ENCODE measurements around the gene CYP2B6. TPM values are rescaled to one million over a fixed set of nuclear protein-coding genes. Genes with fewer than 3 reads are reported as not detected.

Gene CYP2B6
- total and polyA plus RNA-seq, 2 donors (not counting 3 experiments of a cell fraction or from before 2014, with no cell fraction given): not detected

- no peaks in the 10 kb centered on the region for H3K9me1 ChIP-seq (replicated peaks; ENCODE audit: control insufficient read depth, extremely low read depth, insufficient read depth, low read length)
- no peaks in the 10 kb centered on the region for H3K9me3 ChIP-seq (replicated peaks; ENCODE audit: control insufficient read depth, insufficient read depth, low read length)
- no peak for FAIRE-seq
- dilution Hi-C loops (cut with MboI; ENCODE audit: extremely low pct_ligation_motif_present, low sequenced_read_pairs): no loop called here
- no peak overlapping the region for H3K4me2 ChIP-seq (ENCODE audit: insufficient read depth, low read length)
- no peaks in the 10 kb centered on the region for H3K36me3 ChIP-seq (ENCODE audit: control insufficient read depth in 2 of 2, extremely low read depth in 1 of 2, insufficient read depth in 2 of 2, low read length in 2 of 2)
- no peak overlapping the region for H3K27ac ChIP-seq (ENCODE audit: insufficient read depth, low read depth, low read length)
- H4K20me1 ChIP-seq (replicated peaks; ENCODE audit: control insufficient read depth, extremely low read depth, insufficient read depth, low read length): no peaks in the 10 kb centered on the region
- H3K9ac ChIP-seq (replicated peaks; ENCODE audit: extremely low read depth, insufficient read depth, low read length): no peak overlapping the region
- ChIA-PET CTCF (no interaction called here), POLR2A (no interaction called here)
- no peak for DNase-seq (ENCODE audit: low read depth, low spot score)
- H3K4me1 ChIP-seq (ENCODE audit: control insufficient read depth, extremely low read depth, insufficient read depth, low read length): no peaks in the 10 kb centered on the region
- H3K4me3 ChIP-seq (replicated peaks in 1 of 3; ENCODE audit: insufficient read depth in 1 of 3, low read depth in 1 of 3, low read length in 3 of 3): no peak overlapping the region
- no TSS peak for BruUV-seq (replicated peaks)
- intact Hi-C loops (cut with micrococcal nuclease): no loop called here
- no peak overlapping the region for H2AFZ ChIP-seq (ENCODE audit: low read depth, low read length)
- no peaks in the 10 kb centered on the region for H3K27me3 ChIP-seq (ENCODE audit: control insufficient read depth in 2 of 2, insufficient read depth in 2 of 2, low read length in 2 of 2)
- no peaks in the 10 kb centered on the region for H3K79me2 ChIP-seq (ENCODE audit: control insufficient read depth, insufficient read depth, low read length)
- TF ChIP-seq MYC (IDR thresholded peaks at IDR 0.05; ENCODE audit: low read depth, low read length) (no peak), EZH2 (IDR thresholded peaks at IDR 0.05; ENCODE audit: borderline replicate concordance, low read depth, low read length, severe bottlenecking) (no peak), JUN (IDR thresholded peaks at IDR 0.05; ENCODE audit: borderline replicate concordance, insufficient read depth, insufficient read length, low read depth) (no peak)
Measured at GRCh38 chr19:41018736-41019290, 27.7 kb downstream of the CYP2B6 start.

GRCh38 chr19:41019346-41019745, 28.3 kb downstream of the CYP2B6 start:
- ChIA-PET POLR2A (no interaction called here), CTCF (no interaction called here)
- no peak overlapping the region for H3K4me2 ChIP-seq (ENCODE audit: insufficient read depth, low read length)
- no peak overlapping the region for H3K4me3 ChIP-seq (replicated peaks in 1 of 3; ENCODE audit: insufficient read depth in 1 of 3, low read depth in 1 of 3, low read length in 3 of 3)
- H3K79me2 ChIP-seq (ENCODE audit: control insufficient read depth, insufficient read depth, low read length): no peaks in the 10 kb centered on the region
- H3K27me3 ChIP-seq (ENCODE audit: control insufficient read depth in 2 of 2, insufficient read depth in 2 of 2, low read length in 2 of 2): no peaks in the 10 kb centered on the region
- no peaks in the 10 kb centered on the region for H4K20me1 ChIP-seq (replicated peaks; ENCODE audit: control insufficient read depth, extremely low read depth, insufficient read depth, low read length)
- TF ChIP-seq FOS (IDR thresholded peaks at IDR 0.05; ENCODE audit: borderline replicate concordance, insufficient read depth, low read length) (no peak), MAX (IDR thresholded peaks at IDR 0.05; ENCODE audit: insufficient read depth, insufficient read length) (no peak), EZH2 (IDR thresholded peaks at IDR 0.05; ENCODE audit: borderline replicate concordance, low read depth, low read length, severe bottlenecking) (no peak), POLR2AphosphoS5 (IDR thresholded peaks at IDR 0.05; ENCODE audit: insufficient read depth, low read depth, low read length) (no peak), MYC (IDR thresholded peaks at IDR 0.05; ENCODE audit: low read depth, low read length) (no peak), POLR2A (IDR thresholded peaks at IDR 0.05; ENCODE audit: low read depth, low read length) (no peak), JUN (IDR thresholded peaks at IDR 0.05; ENCODE audit: borderline replicate concordance, insufficient read depth, insufficient read length, low read depth) (no peak), GATA2 (IDR thresholded peaks at IDR 0.05; ENCODE audit: insufficient read depth, insufficient read length, low read depth, low read length) (no peak), CTCF (IDR thresholded peaks at IDR 0.05; ENCODE audit: extremely low read depth in 1 of 2, insufficient read depth in 1 of 2, low read depth in 1 of 2, low read length in 2 of 2) (no peak)
- no TSS peak for BruUV-seq (replicated peaks)
- dilution Hi-C loops (cut with MboI; ENCODE audit: extremely low pct_ligation_motif_present, low sequenced_read_pairs) (no loop called here), intact Hi-C loops (cut with micrococcal nuclease) (no loop called here)
- H3K4me1 ChIP-seq (ENCODE audit: control insufficient read depth, extremely low read depth, insufficient read depth, low read length): no peaks in the 10 kb centered on the region
- H3K36me3 ChIP-seq (ENCODE audit: control insufficient read depth in 2 of 2, extremely low read depth in 1 of 2, insufficient read depth in 2 of 2, low read length in 2 of 2): no peaks in the 10 kb centered on the region
- no peaks in the 10 kb centered on the region for H3K9me1 ChIP-seq (replicated peaks; ENCODE audit: control insufficient read depth, extremely low read depth, insufficient read depth, low read length)
- no peak overlapping the region for H2AFZ ChIP-seq (ENCODE audit: low read depth, low read length)
- no peaks in the 10 kb centered on the region for H3K9me3 ChIP-seq (replicated peaks; ENCODE audit: control insufficient read depth, insufficient read depth, low read length)
- no peak overlapping the region for H3K27ac ChIP-seq (ENCODE audit: insufficient read depth, low read depth, low read length)
- DNase-seq (ENCODE audit: low read depth, low spot score) (no peak), FAIRE-seq (no peak)
- H3K9ac ChIP-seq (replicated peaks; ENCODE audit: extremely low read depth, insufficient read depth, low read length): no peak overlapping the region

Data from endothelial cell of umbilical vein (primary cell).